Stimulated activated CD4-positive, alpha-beta T cell treated with anti-CD3 and anti-CD28 coated beads, TNF-alpha, amount 100 ng/mL, for 48 hours (primary cell): Measurements from ENCODE around the gene PPP1R12B.
"Not testable (repeated sequence)": the region's sequence is repeated elsewhere in the genome, so short reads cannot be mapped to it uniquely, and the experiment has no call there.

Experiments
- DNase-seq, 3 donors: peaks; one replicate each; pipeline ENCODE4 v3.0.0-alpha.2; 2020; ENCODE audit warnings: low read depth in 3 of 3

The PPP1R12B gene

DNA sequence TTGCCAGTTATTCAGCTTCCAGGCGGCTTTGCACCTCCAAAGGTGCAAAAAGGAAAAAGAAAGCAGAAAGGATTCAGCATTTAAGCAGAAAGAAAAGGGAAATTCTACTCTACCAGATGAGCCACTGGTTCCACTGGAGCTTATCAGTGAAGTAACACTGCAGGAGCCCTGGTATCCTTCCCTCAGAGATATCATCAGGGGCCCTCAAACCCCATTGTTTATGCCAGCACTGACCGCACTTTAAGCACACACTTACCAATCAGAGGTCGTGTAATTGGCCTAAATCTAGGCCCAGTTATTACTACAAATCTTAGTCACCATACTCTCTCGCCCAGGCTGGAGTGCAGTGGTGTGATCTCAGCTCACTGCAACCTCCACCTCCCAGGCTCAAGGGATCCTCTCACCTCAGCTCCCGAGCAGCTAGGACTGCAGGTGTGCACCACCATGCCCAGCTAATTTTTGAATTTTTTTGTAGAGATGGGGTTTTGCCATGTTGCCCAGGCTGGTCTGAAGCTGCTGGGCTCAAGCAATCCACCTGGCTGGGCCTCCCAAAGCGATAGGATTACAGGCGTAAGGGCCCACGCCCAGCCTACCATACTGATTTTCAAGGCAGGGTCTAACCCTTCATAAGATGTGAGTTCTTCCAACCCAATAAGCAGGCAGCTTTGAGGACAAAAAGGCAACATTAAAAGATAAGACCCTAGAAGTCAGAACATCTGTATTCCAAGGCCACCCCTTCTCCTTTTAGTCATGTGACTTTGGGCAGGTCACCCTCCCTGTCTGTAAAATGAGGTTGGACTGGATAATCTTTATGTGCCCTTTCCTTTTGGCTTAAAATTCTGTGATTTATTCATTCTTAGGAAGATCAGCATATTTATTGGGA, 236.4 kb downstream of the PPP1R12B start:
- no peak for DNase-seq

DNA sequence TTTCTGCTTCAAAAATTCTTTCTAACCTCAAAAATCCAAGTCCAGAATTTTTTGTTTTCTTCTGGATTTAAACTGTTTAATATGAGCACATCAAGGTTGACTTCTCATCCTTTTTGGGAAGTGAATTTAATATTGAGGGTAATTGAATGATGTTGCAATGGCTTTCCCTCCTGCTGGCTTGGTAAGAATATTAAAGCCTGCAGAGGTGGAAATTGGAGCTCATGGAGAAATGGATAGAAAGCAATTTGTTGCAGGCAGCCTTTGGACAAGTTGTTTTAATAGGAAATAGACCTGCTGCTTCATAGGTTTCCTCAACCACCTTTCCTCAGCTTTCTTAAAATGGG, 237.1 kb downstream of the PPP1R12B start:
- DNase-seq, result no peak

DNA sequence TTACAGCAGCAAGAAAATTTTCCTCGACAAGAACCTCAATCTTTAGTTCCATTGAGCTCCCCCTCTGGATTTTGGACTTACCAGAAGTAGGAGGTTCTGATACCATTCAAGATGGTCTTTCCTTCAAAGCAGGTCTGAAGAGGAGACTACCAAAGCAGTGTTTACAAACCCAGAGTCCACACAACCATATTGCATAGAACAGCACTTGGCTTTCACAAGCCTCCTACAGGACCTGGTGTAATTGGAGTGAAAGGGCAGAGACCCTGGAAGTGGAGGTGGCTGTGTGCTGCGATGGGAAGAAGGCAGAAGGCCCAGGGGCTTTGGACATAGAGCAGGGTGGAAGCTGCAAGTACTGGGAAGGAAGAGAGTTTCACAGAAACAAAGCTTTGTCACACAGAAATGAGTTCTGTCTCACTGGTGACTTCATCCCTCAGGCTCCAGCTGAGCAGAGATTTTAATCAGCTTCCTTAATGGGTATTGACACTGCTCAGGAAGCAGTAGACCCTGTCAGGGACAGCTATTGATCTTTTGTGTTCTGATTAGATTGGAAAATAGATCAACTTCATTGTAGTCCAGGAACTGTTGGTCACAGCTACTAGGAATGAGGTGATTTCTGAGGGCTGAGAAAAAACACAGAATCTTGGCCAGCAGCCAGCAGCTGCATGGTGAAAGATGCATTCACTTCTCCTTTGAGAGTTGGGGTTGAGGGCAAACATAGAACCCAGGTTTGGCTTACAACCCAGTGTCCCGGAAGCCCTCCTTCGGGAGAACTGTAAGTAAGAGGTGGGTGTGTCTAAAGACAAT, 237.7 kb downstream of the PPP1R12B start:
- DNase-seq, result no peak

DNA sequence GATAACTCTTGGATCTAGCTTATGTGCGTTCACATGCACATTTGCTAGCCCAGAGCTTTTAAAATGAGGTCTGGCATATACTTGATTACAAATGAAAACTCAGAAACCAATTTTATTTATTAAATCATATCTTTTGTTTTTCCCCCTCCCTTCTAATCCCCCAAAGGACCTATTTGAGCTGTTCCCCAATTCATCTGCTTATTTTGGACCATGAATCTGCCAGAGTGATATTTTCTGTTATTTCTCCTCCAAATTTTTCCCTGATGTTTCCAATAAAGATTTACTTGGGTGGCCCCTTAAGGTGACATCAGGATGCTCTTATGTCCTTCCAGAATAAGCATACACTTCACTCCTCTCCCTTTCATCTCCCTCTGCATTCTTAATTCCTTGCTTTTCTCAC, 238.4 kb downstream of the PPP1R12B start:
- DNase-seq, result no peak

DNA sequence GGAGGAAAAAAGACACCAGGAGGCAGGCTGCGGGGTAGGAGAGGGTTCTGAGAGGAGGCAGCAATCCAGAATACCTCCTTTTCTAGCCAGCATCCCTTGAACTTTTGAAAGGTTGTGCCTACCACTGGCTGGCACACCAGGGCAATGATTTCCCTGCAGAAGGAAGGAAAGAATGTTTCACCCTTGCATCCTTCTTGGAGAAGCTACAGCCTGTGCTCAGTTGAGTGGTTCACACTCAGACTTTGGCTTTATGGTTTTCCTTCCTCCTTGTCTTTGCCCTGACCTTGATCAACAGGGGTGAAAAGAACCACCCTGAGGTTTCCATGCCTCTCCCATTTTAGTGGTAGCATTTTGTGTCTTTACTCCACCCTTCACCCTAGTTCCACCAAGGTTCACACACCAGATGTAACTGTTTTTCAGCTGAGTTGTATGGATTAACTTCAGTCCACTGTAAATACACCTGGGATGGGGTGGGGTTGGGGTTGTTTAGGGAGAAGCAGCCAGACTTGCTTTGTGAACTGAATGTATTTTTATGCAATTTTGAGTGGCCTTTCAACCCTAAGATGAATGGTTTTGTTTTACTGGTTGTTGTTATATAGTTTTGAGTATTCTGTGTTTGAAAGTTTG, 239.5 kb downstream of the PPP1R12B start:
- DNase-seq, result no peak

DNA sequence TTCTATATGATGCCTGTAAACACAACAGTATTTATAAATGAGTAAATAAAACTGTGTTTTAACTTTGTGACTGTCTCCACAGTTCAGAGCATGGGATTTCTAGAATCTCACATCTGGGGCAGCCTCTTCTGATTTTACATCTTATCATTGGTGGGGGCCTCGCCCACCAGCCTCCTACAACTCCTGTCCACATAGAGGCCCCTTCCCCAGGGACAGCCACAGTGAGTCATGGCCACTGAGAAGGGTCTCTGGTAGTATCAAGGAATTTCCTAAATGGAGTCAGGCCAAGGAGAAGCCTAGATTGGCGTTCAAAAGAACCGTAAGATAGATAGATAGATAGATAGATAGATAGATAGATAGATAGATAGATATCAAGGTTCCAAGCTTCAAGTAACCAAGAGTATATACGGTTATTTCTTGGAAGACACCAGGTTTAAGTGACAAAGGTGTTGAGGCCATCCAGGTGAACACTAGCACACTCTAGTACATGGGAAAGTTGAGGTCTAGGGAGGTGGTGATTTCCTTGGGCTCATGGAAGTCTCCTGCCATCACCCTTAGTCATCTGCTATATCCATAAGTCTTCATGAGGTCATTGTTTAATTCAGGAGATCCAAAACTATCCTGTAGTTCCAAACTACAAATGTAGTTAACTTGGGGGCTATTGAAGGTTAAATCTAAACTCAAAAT, 240.1 kb downstream of the PPP1R12B start:
- no peak for DNase-seq

DNA sequence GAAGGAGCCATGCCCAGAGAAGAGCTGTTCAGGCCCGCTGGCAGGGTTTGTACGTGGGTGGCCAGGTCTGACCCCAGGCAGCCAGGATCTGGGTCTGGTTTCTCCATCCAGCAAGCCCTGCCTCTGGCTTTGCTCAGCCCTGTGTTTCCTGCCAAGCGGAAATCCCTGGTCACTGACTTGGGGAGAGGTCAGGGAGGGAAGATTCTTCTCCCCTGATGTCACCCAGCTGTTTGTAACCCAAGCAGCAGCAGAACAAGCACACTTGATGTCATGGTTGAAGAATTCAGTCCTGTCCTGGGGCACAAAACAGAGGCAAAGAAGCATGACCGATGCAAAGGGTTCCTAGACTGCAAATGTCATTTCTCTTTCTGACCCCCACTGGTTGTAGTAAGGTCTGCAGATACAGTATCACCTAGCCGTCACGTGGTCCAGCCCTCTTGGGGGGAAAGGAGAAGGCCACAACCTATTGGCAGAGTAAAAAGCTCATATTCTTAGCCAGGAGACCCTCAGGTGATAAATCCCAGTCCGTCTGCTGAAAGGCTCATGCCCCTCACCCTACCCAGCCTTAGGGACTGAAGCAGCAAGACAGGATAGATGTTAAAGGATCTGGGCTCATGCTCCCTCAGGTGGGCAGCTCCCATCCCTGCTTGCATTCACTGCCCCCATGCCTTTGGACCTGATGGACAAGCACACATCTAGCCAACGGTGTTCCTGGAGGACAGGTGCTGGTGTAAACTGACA, 240.9 kb downstream of the PPP1R12B start:
- DNase-seq, result no peak

DNA sequence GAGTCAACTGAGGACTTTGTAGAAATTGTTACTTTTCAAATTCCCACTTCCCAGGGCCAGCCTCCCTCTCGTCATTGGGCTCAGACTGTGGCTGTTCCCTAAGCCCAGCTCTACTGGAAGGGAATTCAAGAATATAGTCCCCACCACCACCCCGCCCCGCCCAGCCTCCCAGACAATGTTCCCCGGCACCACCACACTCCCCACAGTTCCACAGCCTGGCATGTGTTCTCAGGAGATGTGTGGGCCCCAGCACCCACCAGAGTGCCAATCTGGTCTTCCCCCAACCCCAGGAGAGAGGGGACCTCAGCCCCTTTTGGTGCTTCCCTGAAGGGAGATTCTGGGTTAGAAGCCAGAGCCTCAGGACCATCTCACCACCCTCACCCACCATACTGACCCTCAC, 241.6 kb downstream of the PPP1R12B start:
- DNase-seq, result no peak

DNA sequence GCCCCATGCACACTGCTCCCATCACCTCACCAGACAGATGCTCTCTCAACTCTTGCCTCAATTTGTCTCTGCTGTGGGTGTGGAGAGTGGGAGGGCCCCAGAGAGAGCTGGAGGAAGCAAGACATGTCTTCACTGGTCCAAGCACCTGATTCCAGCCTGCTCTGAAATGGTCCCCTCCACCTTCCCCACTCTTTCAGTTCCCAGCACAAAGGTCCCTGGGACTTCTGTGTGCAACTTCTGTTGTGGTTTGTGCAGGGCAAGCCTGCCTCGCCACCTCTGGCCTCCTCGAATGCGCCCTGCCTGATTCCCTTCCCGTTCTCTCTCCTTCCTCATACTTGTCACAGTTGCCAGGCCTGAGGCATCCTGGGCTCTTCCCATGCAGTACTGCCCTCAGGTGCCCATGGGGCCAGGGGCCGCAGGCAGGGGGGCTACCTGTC, 242.5 kb downstream of the PPP1R12B start:
- DNase-seq, result no peak

DNA sequence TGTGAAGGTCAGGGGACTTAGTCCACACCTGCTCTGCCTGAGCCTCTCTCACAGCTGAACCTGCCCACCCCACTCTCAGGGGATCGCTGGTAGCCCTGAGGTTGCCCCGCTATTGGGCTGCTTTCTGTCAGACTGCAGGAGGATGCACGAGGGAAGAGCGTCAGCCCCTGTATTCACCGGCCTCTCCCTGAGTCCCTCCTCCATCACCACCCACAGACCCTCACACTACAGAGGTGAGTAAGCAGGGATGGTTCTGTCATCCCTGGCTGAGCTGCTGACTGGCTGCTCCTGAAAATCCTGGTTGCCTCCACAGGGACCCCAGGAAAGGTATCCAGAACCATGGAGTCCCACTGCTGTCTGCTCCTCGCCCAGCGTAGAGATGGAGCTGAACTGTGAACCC, 243.0 kb downstream of the PPP1R12B start:
- no peak for DNase-seq

DNA sequence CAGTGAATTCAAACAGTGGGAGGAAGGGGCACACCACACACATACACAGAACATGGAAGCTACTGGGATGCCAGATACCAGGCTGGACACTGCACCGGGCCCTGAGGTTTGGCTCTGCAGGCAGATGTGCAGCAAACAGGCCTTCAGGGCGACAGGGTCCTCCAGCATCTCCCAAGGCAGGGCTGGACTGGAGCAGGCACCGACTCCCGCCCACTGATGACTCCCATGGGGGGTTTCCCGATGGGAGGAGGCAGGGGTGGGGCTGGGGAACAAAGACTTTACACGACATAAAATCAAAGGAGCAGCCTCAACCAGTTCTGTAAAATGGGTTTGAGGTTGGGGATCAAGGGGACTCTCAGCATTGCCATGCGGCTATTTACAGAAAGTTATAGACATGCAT, 243.6 kb downstream of the PPP1R12B start:
- no peak for DNase-seq

DNA sequence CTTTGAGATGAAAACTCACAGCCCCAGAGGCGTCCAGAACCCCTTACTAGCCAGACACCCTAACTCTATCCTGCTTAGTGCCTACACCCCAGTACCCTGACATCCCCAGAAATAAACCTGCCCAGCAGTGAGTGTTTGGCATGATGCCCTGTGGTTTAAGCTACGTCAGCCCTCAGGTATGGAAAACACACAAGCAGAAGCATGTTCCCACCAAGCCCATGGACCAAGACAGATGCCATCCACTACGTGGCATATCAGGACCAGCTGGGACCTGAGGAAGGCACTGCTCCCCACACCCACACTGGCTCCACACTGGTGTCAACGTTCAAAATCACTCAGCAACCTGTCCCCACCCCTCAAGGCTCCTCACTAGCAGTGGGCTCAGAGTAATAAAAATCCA, 245.3 kb downstream of the PPP1R12B start:
- no peak for DNase-seq

DNA sequence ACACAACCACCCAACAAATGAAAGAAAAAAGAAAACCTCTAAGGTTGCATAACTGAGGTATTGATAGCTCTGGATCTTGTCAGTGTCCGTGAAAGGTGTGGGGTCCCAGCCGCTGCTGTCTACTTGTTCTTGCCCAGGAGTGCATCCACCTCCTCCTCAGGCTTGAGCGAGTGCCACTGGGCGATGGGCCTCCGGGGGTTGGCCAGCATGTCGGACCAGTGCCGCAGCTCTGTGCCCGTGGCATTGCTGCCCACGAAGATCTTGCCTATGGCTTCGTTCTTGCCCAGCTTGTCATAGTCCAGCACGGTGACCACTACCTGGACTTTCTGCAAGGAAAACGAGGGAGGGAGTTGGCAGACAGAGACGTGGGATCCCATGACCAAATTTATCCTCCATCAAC, 248.1 kb downstream of the PPP1R12B start:
- no peak for DNase-seq

DNA sequence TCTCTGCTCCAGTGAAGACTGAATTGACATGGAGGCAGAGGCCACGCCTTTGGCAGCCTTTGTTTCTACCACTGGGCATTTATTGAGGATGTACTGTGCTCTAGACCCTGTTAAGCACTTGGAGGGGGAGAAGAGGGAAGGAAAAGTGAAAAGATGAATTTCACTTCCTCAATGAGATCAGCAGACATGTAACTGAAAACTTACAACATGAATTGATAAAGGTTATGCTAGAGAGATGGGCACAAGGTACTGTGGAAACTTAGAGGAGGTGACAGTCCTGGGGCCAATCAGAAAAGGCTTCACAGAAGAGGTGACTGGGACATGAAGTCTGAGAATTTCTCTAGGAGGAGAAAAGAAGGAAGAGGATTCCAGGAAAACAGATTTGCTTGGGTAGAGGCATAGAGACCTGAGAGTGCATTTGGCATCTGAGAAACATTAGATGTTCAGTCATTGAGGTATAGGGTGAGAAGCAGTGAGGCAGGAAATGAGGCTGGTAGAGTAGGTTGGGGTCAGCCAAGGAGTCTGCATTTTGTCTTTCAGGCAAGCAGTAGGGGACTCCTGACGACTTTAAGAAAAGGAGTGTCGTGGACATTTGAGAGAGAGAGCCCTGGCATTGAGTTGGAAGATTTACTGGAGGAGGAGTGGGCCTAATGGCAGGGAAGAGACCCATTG, 248.7 kb downstream of the PPP1R12B start:
- no peak for DNase-seq

DNA sequence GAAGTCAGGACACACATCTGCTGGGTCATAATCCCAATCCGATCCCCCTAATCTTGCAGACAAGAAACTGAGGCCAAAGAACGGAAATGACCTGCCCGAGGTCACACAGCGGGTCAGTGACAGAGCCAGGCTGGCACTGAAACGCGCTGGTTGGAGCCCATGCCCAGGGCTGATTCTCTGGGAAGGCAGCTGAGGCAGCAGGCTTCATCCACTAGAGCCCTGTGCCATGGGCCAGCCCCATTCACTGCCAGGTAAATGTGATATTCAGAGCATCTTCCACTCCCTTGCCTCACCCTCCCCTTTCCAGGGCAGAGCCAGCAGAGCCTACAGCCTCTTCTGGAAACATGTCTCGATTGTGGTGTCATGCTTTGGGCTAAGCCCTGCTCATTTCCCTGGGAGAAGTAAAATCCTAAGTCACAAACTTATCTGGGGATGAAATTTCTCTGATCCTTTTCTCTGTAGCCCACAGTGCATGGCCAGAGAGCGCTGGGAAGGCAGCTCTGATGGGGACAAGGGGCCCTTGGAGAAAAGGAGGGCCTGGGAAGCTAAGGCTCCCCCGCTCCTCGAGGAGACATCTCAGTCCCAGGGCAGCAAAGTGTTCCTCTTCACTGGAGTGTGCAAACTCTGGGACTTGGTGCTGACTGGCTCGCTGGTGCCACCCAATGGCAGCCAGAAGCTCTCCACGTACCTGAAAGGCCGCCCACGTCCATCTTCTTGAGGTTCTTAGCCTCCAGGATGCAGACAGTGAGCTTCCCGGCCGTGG, 251.4 kb downstream of the PPP1R12B start:
- peak in 2 of 3 donors; percentile 2 to 31 for DNase-seq

DNA sequence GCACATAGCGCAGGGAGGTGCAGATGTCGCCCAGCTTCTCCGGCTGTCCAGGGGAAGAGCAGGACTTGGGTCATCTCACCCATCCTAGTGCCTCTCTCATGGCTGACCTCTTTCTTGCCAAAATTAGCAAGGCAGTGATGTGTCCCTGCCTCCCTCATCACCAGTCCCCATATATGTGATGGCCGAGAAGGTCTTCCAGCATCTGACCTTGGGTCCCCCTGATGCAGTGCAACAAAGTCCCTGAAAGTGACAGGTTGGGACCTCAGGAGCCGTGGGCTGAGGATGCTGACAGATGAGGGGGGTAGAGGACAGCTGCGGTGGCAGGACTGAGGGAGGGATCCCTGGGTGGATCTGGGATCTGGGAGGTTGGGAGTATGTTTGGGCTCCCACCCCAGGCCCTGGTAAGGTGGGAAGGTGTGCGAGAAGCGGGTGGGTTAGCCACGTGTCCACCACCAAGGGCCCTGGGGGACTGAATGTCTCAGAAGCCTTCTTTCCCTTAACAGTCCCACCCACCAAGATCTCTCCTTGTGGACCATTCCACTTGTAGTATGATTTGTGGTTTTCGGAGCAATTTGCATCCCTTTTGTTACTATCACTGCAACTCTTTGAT, 252.0 kb downstream of the PPP1R12B start:
- DNase-seq, result no peak

DNA sequence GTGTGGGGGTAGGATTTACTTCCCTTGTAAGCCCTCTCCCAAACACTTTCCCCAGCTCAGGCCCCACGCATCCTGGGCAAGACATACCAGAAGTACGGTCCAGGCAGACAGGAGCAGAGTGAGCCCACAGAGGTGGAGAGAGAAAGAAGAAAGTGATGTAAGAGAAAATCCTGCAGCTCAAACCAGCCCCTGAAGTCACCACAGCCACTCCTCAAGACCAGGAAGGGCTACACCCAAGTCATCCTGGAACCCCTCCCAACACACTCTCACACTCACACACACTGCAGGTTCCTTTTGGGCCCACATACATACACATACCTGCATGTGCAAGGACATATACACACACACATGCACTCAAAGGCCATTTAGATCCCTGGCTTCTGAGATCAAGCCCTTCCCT, 254.9 kb downstream of the PPP1R12B start:
- DNase-seq, result no peak

DNA sequence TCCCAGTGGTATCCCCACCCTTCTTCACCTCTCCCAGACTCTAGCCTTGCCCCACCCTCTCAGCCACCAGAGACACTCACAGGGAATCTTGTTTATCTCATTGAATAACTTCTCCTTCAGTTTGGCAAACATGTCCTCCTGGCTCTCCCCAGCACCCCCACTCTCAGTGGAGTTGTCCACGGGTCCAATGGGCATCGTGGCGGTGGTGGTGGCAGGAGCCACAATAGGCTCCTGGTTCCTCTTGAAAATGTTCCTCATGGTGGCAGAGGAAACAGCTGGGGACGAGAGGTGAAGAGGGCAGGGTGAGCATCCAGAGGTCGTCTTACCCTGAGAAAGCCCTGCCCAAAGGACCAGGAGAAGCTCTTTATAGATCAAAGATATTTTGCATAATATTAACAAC, 257.0 kb downstream of the PPP1R12B start:
- no peak for DNase-seq

DNA sequence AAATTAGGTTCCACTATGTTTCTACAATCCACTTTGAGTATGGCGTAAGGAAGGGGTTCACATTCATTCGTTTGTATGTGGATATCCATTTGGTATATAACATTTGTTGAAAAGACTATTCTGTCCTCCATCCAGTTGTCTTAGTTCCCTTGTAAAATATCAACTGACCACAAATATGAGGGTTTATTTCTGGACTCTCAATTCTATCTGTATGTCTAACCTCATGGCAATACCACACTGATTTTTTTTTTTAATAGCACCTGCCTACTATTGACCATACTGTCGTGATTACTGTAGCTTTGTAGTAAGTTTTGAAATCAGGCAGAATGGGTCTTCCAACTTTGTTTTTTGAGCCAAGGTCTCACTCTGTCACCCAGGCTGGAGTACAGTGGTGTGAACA, 263.5 kb downstream of the PPP1R12B start:
- DNase-seq, result not testable (repeated sequence)

DNA sequence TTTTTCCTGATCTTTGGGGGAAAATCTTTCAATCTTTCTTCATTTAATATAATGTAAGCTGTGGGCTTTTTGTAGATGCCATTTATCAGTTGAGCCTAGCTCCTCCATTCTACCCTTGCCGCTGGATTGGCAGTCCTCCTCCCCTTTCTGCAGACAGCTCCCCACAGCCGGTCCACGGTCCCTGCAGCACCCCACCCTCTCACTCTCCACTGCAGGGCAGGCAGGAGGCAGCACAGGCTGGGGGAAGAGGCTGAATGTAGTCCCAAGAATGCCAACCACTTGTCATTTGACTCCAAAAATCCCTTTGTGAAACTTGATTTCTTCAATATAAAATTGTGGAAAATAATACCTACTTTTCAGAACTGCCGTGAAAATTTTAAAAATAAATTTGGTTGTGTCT, 265.1 kb downstream of the PPP1R12B start:
- no peak for DNase-seq
